G401.6 (cell line): ENCODE results near the gene NSRP1.
"Not testable (repeated sequence)": the region's sequence is repeated elsewhere in the genome, so short reads cannot be mapped to it uniquely, and the experiment has no call there.

ENCODE experiments used
- FAIRE-seq: peaks from 2 replicates; lab custom pipeline; 2012; peaks lifted over from hg19 to GRCh38; lab: Jason Lieb, UNC

NSRP1 gene, protein sequence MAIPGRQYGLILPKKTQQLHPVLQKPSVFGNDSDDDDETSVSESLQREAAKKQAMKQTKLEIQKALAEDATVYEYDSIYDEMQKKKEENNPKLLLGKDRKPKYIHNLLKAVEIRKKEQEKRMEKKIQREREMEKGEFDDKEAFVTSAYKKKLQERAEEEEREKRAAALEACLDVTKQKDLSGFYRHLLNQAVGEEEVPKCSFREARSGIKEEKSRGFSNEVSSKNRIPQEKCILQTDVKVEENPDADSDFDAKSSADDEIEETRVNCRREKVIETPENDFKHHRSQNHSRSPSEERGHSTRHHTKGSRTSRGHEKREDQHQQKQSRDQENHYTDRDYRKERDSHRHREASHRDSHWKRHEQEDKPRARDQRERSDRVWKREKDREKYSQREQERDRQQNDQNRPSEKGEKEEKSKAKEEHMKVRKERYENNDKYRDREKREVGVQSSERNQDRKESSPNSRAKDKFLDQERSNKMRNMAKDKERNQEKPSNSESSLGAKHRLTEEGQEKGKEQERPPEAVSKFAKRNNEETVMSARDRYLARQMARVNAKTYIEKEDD

GRCh38 chr17:30116661-30117551 is at the start of gene NSRP1:
Gene NSRP1, plus strand, starts transcription at chr17:30116816. Its CDS starts 28 bp downstream, at chr17:30116844.
- FAIRE-seq: peak; percentile 93

GRCh38 chr17:30068465-30068864 is 48.2 kb upstream of the NSRP1 start:
- FAIRE-seq: no peak

- FAIRE-seq: no peak
These were observed 42.4 kb upstream of the NSRP1 start for GRCh38 chr17:30074254-30074653.

DNA sequence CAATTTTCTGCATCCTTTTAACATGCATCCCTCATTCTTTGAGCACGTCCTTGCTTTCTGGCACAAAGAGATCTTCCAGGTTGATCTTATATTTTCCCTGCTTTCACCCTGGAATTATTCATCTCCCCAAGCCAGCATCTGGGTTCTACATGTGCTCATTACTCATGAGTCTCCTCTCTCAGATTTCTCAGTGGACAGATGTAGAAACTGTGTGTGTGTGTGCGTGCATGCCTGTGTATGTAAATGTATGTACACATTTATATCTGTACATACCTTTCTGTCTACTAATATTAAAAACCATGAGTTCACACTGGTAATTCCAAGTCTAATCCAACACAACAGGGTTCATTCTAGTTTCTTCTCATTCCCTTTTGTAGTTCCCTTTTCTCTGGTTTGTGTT is 41.9 kb upstream of the NSRP1 start:
- FAIRE-seq: no peak

DNA sequence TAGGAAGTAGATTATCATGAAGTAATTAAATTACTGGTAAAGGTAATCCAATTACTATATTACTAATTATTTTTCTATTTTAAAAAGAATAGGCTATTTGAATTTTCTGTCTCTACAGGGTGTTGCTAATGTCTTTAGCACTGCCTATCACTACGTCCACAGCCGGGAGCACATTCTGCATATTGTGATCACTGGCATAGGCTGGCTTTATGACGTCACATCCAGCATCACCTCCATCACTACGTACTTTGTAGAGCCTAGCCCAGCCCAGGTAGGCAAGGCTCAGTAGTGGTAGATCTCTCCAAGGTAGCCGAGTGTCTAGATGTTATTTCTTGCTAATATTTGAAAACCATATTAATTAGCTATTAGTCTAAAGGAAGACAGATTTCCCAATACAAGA is 33.8 kb upstream of the NSRP1 start:
- FAIRE-seq: no peak

DNA sequence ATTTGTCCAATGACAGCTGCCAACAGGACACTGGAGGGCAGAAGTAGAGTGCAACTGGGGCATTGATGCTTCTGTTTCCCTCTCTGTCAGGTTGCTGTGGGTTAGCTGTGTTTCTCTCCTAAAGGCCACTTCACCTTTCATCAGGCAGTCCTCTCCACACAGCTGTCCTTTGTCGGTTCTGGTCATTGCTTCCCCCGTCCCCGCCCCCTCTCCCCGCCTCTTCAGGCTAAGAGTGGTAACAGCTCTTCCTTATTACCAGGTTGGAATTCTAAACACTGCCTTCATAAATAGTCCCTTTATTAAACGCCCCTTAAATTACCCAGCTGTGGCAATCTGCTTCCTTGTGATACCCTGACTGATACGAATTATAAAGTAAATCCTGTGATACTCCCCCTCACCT is 31.8 kb upstream of the NSRP1 start:
- FAIRE-seq: no peak

GRCh38 chr17:30086896-30087295 is 29.7 kb upstream of the NSRP1 start:
- no peak for FAIRE-seq

- not testable (repeated sequence) for FAIRE-seq
These were observed 29.2 kb upstream of the NSRP1 start for GRCh38 chr17:30087431-30087830.

DNA sequence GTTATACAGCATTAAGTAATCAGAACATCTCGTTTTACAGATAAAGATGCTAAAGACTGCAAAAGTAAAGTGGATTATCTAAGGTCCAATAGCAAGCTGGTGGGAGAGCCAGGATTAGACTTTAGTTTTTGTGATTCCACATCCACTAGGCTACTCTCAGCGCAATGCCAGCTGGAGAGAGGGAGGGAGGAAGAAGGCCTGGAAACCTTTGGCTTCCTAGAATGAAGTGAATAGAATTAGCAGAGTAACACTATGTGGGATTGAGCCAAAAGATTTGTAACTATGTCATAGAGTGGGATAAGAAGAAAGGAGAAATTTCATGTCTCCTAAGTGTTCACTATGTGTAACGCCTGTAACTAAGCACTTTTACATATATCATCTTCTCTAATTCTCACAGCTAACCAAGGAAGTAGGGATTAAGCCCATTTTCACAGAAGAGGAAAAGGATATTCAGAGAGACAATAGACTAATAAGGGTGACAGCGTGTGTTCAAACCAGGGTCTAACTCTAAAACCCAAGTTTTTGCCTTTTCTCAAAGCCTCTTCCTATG is 25.4 kb upstream of the NSRP1 start:
- FAIRE-seq: no peak

- no peak for FAIRE-seq
These were observed 24.8 kb upstream of the NSRP1 start for GRCh38 chr17:30091771-30092170.

DNA sequence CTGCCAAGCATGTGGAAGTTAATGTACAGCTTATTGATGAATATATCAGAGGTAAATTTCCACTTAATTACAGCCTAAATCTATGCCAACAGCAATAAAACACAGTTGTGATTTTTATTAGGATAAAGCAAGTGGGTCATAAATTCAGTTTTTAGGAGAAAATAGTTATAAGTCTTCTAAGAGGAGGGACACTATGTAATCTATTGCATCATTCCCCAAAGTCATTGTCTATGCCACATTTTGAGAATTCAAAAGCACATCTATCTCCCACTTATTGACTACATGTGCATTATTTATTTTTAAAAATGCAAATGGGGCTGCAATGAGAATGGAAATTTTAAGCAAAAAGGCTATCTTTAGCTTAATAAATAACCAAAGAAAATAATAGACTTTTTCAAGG is 23.7 kb upstream of the NSRP1 start:
- FAIRE-seq: no peak

GRCh38 chr17:30093463-30094147 is 23.0 kb upstream of the NSRP1 start:
- peak; percentile 93 for FAIRE-seq

DNA sequence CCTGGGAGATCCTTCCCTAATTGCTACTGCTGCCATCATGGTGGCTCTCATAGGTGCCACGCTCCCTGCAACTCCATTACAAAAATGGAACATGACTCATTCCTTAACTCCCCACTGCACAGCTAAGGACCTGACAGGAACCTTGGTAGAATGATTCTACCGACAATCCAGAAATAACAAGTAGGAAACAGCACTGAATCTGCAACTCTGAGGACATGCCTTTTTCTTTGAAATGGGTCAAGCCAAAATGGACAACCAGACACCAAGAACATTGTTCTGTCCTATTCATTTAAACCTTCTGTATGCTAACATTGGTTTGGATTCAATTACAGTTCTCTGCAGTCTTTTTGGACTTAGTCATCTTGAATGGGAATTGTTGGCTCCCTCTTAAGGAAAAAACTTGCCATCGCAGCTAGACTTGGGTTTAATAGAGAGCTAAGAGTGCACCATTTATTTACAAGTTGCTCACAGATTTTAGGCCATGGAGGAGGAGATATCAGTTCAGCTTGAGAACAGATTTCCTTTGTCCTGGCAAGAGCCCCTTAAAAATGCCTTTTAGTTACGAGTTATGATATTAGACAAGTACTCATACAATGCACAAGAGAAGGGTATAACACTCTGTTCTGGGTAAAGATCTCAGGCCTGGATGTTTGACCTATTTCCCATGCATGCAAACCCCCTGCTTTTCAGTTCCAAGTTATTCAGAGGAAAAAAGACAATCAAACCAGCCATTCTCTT is 20.9 kb upstream of the NSRP1 start:
- peak; percentile 93 for FAIRE-seq

- FAIRE-seq: no peak
These were observed 14.8 kb upstream of the NSRP1 start for GRCh38 chr17:30101686-30102390.

GRCh38 chr17:30103921-30104320 is 12.7 kb upstream of the NSRP1 start:
- no peak for FAIRE-seq

DNA sequence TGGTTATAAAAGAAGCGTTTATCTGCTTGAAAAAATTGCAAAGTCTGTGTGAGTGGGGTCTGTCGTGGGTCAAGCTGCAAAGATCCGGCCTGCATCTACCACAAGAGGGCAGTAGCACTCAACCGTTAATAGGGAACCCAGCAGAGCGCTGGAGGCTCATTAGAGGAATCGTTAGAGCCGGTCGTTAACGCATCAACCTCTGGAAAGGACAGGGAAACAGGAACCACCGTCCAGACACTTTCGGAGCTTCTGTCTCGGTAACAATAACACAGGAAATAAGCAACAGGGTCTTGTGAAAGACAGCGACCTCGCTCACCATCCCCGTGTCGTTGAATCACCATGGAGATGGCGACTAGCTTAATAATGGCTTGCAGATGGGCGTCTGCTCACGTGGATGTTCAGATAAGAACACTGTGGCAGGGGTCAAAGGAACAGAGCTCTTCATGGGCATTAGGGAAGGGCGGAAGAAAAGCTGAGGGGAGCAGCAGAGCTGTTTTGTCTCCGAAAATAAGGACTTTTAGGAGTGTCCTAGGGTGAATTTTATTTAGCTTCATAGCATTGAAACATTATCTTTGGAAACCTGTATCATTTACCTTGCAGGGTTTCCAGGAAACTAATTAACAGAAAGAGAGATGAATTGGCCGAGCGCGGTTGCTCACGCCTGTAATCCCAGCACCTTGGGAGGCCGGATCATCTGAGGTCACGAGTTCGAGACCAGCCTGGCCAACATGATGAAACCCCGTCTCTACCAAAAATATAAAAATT is 11.9 kb upstream of the NSRP1 start:
- FAIRE-seq: peak; percentile 96

DNA sequence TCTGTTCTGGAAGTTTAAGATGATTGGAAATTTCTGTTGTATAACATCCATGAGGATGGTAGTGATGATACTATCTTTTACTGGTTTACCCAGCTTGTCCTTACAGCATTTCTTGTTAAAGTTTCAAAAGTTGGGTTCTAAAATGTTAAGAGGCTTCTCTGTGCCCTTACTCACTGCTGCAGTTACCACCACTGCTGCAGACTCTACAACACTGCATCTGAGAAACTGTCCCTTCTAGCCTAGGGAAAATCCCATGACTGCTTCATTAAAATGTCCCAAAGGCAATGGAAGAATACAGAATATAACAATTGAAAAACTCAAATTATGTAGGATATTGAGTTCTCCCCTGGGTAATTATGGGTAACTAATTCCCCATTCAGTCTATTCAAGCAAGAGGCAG is 3.8 kb upstream of the NSRP1 start:
- no peak for FAIRE-seq

DNA sequence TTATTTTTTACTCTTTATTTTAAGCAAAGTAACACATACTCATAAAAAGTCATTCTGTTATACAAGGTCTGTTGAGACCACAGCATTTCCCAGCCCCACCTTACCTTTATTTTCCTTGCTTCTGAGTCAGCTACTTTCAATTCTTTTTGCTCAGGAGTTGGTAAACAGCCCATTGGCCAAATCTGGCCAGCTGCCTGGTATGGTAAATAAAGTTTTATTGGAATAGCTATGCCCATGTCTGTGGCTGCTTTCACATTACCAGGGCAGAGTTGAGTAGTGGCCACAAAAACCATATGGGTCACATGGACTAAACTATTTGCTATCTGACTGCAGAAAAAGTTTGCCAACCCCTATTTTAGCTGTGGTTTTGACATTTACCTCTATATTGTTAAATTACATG is 3.4 kb upstream of the NSRP1 start:
- FAIRE-seq: no peak

GRCh38 chr17:30116345-30116660 is 313 bp upstream of the NSRP1 start:
- FAIRE-seq: no peak

- peak; percentile 19 for FAIRE-seq
These were observed 1.1 kb downstream of the NSRP1 start for GRCh38 chr17:30117675-30118081.
